ENCODE data around the gene TRAPPC8. TPM values are rescaled to one million over a fixed set of nuclear protein-coding genes. Genes with fewer than 3 reads are reported as not detected.

The TRAPPC8 gene
- 10 to 100 TPM; 27.2 to 33.8 TPM for total RNA-seq

GRCh38 chr18:31942999-31943877, at the start of gene TRAPPC8:
Gene TRAPPC8, minus strand, starts transcription at chr18:31943128. Its CDS starts 364 bp downstream, at chr18:31942764.
- no peaks in the 10 kb centered on the region for H3K27me3 ChIP-seq
- H3K4me3 ChIP-seq, result peak within 1 kb of the TSS; percentile 68 to 93
- H3K9me3 ChIP-seq, result no peaks in the 10 kb centered on the region
- peaks cover 0 to 31% of the 10 kb centered on the region in 2 donors for H3K4me1 ChIP-seq
- no peak for TF ChIP-seq CTCF (IDR thresholded peaks at IDR 0.05)
- H3K36me3 ChIP-seq, result no peaks in the 10 kb centered on the region
- peak within 1 kb of the TSS; percentile 88 to 96 for H3K27ac ChIP-seq
- DNase-seq (ENCODE audit: low spot score), result peak; percentile 99

- Histone ChIP-seq H3K27ac (no peak overlapping the region), H3K27me3 (no peaks in the 10 kb centered on the region), H3K36me3 (no peaks in the 10 kb centered on the region), H3K4me1 (peaks cover 0 to 21% of the 10 kb centered on the region in 2 donors), H3K9me3 (no peaks in the 10 kb centered on the region), H3K4me3 (no peak overlapping the region)
- TF ChIP-seq CTCF (IDR thresholded peaks at IDR 0.05), result no peak
- no peak for DNase-seq (ENCODE audit: low spot score)
Observed at GRCh38 chr18:31990823-31991222, 47.9 kb upstream of the TRAPPC8 start.

GRCh38 chr18:31983976-31984375, 41.0 kb upstream of the TRAPPC8 start:
- Histone ChIP-seq H3K4me3 (no peak overlapping the region), H3K27me3 (no peaks in the 10 kb centered on the region), H3K27ac (peak overlapping the region; percentile 41 to 60), H3K9me3 (no peaks in the 10 kb centered on the region), H3K36me3 (no peaks in the 10 kb centered on the region), H3K4me1 (peaks cover 0 to 7% of the 10 kb centered on the region in 2 donors)
- DNase-seq (ENCODE audit: low spot score), result no peak
- TF ChIP-seq CTCF (IDR thresholded peaks at IDR 0.05), result no peak

GRCh38 chr18:31983020-31983419, 40.1 kb upstream of the TRAPPC8 start:
- TF ChIP-seq CTCF (IDR thresholded peaks at IDR 0.05), result no peak
- Histone ChIP-seq H3K36me3 (no peaks in the 10 kb centered on the region), H3K9me3 (no peaks in the 10 kb centered on the region), H3K27me3 (no peaks in the 10 kb centered on the region), H3K4me1 (peaks cover 0 to 7% of the 10 kb centered on the region in 2 donors), H3K27ac (peak overlapping the region; percentile 41 to 60), H3K4me3 (no peak overlapping the region)
- no peak for DNase-seq (ENCODE audit: low spot score)

GRCh38 chr18:31980863-31981262, 37.9 kb upstream of the TRAPPC8 start:
- Histone ChIP-seq H3K9me3 (no peaks in the 10 kb centered on the region), H3K4me1 (peaks cover 0 to 7% of the 10 kb centered on the region in 2 donors), H3K27me3 (no peaks in the 10 kb centered on the region), H3K4me3 (no peak overlapping the region), H3K36me3 (no peaks in the 10 kb centered on the region), H3K27ac (no peak overlapping the region)
- no peak for DNase-seq (ENCODE audit: low spot score)
- TF ChIP-seq CTCF (IDR thresholded peaks at IDR 0.05), result no peak
